Embryonic facial prominence (tissue), 1 donor: ENCODE data around the gene ERGIC2.
"Not testable (repeated sequence)": the region's sequence is repeated elsewhere in the genome, so short reads cannot be mapped to it uniquely, and the experiment has no call there.

ENCODE experiments used
- DNase-seq: peaks from one replicate; pipeline ENCODE4 v3.0.0-alpha.2; 2016; ENCODE audit errors: extremely low spot score

Gene ERGIC2

DNA sequence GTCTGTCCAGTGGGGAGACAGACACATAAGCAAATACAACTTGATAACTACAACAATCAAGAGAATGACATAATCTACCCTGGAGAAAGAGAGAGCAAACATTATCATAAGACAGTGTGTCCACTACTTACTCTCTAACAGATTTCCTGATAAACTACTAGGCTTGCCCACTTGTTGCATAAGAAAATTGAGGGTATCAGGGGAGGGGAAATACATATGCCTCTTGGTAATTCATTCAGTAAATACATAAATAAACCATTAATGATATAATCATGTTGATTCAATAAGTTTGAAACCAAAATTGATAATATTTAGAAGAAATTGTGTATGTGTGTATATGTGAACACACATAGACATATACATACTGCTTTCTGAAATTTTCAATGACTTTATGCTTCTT, 76.6 kb downstream of the ERGIC2 start:
- DNase-seq = no peak

DNA sequence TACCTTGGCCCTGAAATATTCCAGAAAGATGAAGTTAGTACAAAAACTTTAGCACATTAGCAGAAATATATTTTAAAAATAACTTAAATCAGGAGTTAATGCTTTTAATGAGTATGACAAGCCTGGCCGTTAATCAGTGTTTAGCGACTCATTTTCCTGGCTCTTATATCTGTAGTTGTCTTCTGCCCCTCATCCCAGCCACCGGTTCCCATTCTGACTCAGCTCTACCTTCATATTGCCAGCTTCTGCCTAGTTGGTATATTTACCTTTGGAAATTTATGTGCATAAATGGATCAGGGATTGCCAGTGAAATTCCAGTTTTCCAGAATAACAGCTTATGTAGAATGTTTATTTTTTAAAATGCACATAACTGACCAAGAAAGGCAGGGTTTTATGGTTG, 79.9 kb downstream of the ERGIC2 start:
- no peak for DNase-seq

DNA sequence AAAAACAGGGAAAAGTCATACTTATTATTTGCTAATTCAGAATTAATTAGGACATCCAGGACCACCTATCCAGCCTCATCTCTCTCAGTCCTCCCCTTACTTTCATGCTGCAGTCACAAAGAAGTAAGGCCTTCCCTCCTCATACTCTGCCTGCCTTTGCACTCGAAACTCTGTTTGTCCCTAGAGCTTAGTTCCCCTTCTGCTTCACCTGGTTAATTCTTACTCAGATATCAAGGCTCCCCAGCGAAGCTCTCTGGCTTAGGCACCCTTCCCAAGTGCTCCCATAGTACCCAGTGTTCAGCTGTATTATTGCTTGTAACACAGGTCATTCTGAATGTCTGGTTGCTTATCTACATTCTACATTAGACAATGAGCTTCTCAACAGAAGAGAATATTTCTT, 81.3 kb downstream of the ERGIC2 start:
- DNase-seq = no peak

DNA sequence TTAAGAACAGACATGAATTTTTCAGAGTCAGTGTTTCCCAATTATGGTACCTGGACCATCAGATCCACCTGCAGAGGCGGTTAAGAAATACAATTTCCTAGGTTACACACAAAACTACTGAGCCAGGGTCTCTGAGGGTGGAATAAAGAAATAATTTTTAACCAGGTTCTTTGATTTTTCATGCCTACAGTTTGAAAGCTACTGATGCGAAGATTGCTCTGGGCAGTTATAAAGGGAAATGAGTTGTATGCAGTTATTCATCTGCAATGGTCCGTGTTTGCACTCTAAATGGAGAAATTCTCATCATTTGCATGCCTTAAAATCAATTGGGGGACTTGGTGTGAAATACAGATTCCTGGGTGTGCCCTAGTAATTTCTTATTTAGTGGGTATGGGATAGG, 89.7 kb downstream of the ERGIC2 start:
- DNase-seq = no peak

DNA sequence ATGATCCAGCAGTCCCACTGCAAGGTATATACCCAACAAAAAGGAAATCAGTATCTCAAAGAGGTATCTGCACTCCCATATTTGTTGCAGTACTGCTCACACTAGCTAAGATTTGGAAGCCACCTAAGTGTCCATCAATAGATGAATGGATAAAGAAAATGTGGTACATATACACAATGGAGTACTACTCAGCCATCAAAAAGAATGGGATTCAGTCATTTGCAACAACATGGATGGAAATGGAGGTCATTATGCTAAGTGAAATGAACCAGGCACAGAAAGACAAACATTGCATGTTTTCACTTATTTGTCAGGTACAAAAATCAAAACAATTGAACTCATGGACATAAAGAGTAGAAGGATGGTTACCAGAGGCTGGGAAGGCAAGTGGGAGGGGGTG, 90.5 kb downstream of the ERGIC2 start:
- DNase-seq = not testable (repeated sequence)

DNA sequence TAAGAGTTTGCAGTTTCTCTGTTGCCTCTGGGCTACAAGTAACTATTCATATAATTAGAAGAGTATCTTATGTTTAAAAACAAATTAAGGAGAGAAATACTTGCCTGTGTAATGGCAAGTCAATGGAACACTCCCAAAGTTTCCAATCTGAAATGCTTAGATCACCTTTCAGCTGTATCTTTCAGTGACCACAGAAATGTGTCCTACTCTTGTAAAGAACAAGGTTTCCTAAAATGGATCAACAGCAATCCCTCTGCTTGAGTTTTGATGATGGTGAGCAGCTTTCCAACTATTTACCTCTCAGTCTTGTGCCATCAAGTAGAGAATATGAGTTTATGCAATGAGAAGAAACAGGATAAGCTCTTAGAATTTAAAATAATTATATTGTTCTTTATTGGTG, 92.9 kb downstream of the ERGIC2 start:
- no peak for DNase-seq

DNA sequence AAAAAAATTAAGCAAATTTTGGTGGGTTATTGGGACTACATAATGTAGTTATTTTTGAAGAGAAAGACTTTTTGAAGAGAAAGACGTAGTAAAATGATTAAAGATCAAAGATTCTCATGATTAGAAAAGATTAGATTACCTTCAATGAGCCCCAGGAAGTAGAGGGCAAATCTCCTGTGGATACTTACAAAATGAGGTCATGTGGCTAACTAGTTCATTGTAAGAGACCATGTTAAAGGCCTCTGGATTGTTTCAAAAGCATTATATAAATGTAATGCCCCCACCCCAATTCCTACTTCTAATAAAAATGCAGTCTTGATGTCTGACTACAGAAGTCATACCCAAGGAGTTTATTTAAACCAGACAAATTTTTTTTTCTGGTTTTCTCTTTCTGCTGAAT, 93.3 kb downstream of the ERGIC2 start:
- no peak for DNase-seq
